Measurements from ENCODE around the gene SCYL1.

The SCYL1 gene

GRCh38 chr11:65571420-65571819 is 46.5 kb downstream of the SCYL1 start:
- DNase-seq (ENCODE audit: low read depth) = no peak

- DNase-seq (ENCODE audit: low read depth) = no peak
Measured at GRCh38 chr11:65571940-65572339, 47.1 kb downstream of the SCYL1 start.

GRCh38 chr11:65572356-65573051 is 47.6 kb downstream of the SCYL1 start, which contains the start of gene FAM89B:
TSS of gene FAM89B (plus strand) at chr11:65572538. CDS start at chr11:65572670, 132 bp downstream.
- peak; percentile 81 for DNase-seq (ENCODE audit: low read depth)

GRCh38 chr11:65573391-65574079 is 48.7 kb downstream of the SCYL1 start:
- DNase-seq (ENCODE audit: low read depth) = no peak

GRCh38 chr11:65574109-65574810 is 49.4 kb downstream of the SCYL1 start:
- peak; percentile 95 for DNase-seq (ENCODE audit: low read depth)

- no peak for DNase-seq (ENCODE audit: low read depth)
Measured at GRCh38 chr11:65574811-65575567, 50.1 kb downstream of the SCYL1 start.

- peak; percentile 69 for DNase-seq (ENCODE audit: low read depth)
Measured at GRCh38 chr11:65575568-65576231, 50.8 kb downstream of the SCYL1 start, which contains the start of gene EHBP1L1. TSS of gene EHBP1L1 (plus strand) at chr11:65576053. CDS start at chr11:65576303, 250 bp downstream.

- no peak for DNase-seq (ENCODE audit: low read depth)
Measured at GRCh38 chr11:65576232-65576866, 51.5 kb downstream of the SCYL1 start.

GRCh38 chr11:65576867-65577755 is 52.2 kb downstream of the SCYL1 start:
- DNase-seq (ENCODE audit: low read depth) = peak; percentile 81

- no peak for DNase-seq (ENCODE audit: low read depth)
Measured at GRCh38 chr11:65577756-65578109, 52.9 kb downstream of the SCYL1 start.

- DNase-seq (ENCODE audit: low read depth) = no peak
Measured at GRCh38 chr11:65578134-65578533, 53.3 kb downstream of the SCYL1 start.

- no peak for DNase-seq (ENCODE audit: low read depth)
Measured at GRCh38 chr11:65578667-65579066, 53.8 kb downstream of the SCYL1 start.

- DNase-seq (ENCODE audit: low read depth) = no peak
Measured at GRCh38 chr11:65579291-65579690, 54.4 kb downstream of the SCYL1 start.

- DNase-seq (ENCODE audit: low read depth) = no peak
Measured at GRCh38 chr11:65580031-65580692, 55.3 kb downstream of the SCYL1 start.

GRCh38 chr11:65580756-65581155 is 55.9 kb downstream of the SCYL1 start:
- no peak for DNase-seq (ENCODE audit: low read depth)

- no peak for DNase-seq (ENCODE audit: low read depth)
Measured at GRCh38 chr11:65581928-65582327, 57.0 kb downstream of the SCYL1 start.

- DNase-seq (ENCODE audit: low read depth) = no peak
Measured at GRCh38 chr11:65583589-65583988, 58.7 kb downstream of the SCYL1 start.

GRCh38 chr11:65584106-65584505 is 59.2 kb downstream of the SCYL1 start:
- DNase-seq (ENCODE audit: low read depth) = no peak

GRCh38 chr11:65584723-65585171 is 59.9 kb downstream of the SCYL1 start:
- DNase-seq (ENCODE audit: low read depth) = no peak

Measured in fibroblast of gingiva (primary cell).